GM12801 (cell line): ENCODE measurements around the gene GNA14.

Source experiments
- TF ChIP-seq, protein P1 (sequence below): IDR thresholded peaks from one replicate; pipeline ENCODE4 v1.5.1; 2011; ENCODE audit warnings: control low read depth; ENCODE audit not compliant: insufficient read length; ENCODE audit errors: extremely low read depth

GNA14 gene

DNA sequence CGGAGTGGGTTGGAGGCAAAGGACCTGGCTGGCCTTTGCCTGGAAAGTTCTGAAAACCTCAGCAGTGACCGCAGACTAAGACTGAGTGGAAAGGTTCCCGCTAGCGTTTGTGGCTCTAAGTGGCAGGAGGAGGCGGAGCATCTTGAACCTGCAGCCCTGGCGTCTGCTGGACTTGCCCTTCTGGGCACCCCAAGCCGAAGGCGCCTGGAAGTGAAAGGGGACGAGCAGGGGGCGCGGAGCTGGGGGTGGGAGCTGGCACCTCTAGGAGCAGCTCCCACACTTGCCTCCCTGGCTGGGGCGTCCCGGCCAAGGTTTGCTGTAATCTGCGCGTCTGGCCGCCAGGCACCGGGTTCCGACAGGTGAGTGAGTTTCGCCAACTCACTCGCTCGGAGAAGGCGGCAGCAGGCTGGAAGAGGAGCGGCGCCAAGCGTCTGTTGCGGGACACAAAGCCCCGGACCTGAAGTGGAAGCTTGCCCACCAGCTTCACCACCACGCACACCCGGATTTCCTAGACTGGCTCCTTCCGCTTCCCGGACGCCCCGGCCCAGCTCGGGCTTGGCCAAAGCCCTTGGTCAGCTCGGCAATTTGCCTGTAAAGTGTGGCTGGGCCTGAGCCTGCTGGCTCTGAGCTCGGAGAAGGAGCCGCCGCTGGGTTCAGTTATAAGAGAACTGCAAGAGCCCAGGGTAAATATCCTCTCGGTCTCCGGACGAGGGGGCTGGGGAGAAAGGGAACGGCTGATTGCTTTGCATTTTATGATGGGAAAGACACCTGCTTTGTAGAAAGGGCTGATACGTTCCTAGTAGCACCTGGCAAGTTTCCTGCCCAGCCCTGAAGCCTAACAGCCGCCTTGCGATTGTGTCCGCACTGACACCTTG is at the start of gene GNA14:
Gene GNA14 (minus strand): TSS at position 89 of the 875 bp plus-strand sequence. CDS start 529 bp downstream, outside the sequence.
- TF ChIP-seq, protein P1, sequence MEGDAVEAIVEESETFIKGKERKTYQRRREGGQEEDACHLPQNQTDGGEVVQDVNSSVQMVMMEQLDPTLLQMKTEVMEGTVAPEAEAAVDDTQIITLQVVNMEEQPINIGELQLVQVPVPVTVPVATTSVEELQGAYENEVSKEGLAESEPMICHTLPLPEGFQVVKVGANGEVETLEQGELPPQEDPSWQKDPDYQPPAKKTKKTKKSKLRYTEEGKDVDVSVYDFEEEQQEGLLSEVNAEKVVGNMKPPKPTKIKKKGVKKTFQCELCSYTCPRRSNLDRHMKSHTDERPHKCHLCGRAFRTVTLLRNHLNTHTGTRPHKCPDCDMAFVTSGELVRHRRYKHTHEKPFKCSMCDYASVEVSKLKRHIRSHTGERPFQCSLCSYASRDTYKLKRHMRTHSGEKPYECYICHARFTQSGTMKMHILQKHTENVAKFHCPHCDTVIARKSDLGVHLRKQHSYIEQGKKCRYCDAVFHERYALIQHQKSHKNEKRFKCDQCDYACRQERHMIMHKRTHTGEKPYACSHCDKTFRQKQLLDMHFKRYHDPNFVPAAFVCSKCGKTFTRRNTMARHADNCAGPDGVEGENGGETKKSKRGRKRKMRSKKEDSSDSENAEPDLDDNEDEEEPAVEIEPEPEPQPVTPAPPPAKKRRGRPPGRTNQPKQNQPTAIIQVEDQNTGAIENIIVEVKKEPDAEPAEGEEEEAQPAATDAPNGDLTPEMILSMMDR = no peak

DNA sequence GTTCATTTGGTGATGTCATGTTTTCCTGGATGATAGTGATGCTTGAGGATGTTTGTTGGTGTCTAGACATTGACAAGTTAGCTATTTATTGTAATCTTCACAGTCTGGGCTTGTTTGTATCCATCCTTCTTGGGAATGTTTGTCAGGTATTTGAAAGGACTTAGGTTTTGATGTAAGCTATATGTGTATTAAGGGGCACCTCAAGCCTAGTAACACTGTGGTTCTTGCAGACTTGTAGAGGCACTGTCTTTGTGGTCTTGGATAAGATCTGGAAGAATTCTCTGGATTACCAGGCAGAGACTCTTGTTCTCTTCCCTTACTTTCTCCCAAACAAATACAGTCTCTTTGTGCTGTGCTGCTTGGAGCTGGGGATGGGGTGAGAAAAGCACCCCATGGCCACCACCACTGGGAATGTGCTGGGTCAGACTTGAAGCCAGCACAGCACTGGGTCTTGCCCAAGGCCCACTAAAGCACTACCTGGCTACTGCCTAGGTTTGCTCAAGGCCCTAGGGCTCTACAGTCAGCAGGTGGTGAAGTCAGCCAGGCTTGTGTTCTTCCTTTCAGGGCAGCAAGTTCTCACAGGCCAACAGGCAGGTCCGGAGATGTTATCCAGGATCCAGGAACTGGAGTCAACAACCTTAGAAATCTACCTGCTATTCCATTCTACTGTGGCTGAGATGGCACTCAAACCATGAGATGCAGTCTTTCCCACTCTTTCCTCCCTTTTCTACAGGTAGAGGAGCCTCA is 49.3 kb upstream of the GNA14 start:
- TF ChIP-seq, protein P1 = no peak

DNA sequence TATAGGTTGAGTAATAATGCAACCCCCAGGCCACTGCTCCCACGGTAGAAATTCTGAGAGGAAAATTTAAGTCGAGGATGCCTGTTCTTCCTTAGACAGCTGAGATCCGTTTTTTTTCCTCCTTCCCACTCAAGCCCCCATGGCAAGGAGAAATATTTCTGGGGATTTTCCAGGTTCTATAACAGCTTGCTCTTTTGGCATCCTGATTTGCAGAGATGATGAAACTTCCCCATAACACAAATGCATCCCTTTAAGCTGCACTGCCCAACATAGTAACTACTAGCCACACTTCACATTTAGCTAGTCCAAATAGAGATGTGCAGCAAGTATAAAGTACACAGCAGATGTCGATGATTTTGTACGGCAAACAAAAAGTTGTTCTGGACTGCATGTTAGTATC is 32.5 kb upstream of the GNA14 start:
- TF ChIP-seq, protein P1 = no peak

DNA sequence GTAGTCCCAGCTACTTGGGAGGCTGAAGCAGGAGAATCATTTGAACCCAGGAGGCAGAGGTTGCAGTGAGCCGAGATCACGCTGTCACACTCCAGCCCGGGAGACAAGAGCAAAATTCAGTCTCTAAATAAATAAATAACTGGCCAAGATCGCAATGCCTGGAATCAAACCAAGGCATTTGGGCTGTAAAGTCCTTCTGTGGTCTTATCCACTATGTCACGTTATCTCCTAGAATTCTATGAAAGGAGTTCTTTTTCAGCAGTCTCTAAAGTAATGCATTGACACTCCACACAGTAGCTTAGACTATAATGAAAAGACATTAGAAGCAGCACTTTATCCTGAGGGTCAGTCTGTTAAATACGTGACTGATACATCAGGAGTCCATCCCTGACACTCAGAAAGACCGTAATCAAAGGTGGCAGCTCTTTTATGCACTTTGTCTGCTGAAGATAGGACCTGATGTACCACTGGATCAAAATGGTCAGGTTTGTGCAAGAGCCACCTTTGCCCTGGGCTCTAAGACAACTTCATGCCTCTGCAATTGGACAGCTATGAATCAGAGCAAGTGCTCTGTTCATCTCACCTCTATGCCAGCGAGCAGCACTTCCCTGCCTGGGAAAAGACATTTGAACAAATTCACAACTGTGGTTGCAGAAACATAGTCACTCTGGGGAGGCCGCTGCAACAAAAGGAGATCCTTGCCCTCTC is 31.7 kb upstream of the GNA14 start:
- TF ChIP-seq, protein P1 = no peak

DNA sequence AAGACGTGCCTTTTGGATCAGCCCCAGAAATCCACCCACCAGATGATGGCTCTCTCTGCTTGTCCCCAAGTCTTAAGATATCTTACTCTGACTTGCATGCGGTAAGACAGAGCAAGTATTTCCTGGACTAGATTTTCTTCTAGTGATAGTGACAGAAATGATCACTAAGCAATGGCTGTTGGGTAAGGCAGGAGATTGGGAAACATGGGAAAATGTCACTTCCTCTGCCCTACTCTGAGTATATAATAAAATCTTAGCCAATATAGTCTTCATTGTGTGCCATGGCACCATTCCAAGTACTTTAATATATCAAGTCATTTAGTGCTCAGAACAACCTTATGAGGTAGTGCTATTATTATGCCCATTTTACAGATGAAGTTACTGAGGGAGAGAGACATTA is 31.0 kb upstream of the GNA14 start:
- TF ChIP-seq, protein P1 = no peak

DNA sequence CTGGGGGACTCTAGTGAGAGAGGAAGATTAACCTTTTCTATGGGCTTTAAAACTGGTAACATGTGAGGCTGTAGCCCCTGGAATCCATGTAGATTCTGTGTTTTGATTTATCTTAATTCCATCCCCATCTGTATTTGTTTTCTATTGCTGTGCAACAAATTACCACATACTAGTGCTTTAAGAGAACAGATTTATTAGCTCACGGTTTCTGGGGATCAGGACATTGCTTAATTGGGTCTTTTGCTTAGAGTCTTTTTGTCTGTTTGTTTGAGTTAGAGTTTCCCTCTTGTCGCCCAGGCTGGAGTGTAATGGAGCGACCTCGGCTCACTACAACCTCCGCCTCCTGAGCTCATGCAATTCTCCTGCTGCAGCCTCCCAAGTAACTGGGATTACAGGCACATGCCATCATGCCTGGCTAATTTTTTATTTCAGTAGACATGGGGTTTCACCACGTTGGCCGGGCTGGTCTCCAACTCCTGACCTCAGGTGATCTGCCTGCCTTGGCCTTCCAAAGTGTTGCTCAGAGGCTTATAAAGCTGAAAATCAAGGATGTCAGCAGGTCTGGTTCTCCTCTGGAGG is 29.9 kb upstream of the GNA14 start:
- TF ChIP-seq, protein P1 = no peak

DNA sequence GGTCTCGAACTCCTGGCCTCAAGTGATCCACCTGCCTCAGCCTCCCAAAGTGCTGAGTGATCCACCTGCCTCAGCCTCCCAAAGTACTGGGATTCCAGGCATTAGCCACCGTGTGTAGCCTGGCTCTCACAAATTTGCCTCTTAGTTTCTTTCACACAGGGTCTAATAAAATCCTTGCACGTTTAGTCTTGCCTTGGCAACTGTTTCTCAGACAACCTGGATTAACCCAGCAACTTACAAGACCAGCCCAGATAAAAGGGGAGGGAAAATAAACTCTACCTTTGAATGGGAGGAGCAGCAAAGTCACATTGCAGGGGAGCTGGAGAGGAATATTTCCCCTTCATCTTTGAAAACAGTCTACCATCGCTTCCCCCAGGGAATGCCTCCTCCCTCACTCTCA is 29.3 kb upstream of the GNA14 start:
- TF ChIP-seq, protein P1 = no peak
